ENCODE measurements around the gene FAM240B. TPM values are rescaled to one million over a fixed set of nuclear protein-coding genes. Genes with fewer than 3 reads are reported as not detected.

FAM240B gene
- total and polyA plus RNA-seq, 2 of the 4 experiments (the other 2 are of a cell fraction): not detected

DNA sequence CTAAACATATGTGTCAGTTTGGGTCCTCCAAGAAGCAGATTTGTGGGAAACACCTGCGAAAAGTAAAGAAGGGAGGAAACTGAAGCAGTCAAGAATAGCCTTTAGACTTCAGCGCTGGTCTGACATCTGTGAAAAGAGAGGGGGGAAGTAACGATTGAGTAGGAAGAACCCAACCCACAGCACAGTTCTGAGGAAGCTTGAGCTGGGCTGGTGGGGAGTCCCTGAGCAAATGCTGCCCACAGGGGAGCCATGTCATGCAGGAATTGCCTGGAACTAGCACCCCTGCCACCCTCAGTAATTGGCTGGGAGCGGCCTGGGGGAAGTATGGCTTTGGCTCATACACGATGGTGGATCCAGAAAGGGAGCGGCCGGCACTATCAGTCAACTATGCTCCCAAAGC, 20.6 kb downstream of the FAM240B start:
- POLR2A ChIA-PET (ENCODE audit: unreplicated experiment): no interaction called here
- H2BK15ac ChIP-seq (ENCODE audit: low read depth, low read length): no peak overlapping the region
- ATAC-seq (ENCODE audit: low read depth) (no peak), DNase-seq (no peak)
- no peak overlapping the region for H3K27ac ChIP-seq (ENCODE audit: insufficient read depth, low read length)
- H3K4ac ChIP-seq (ENCODE audit: low read depth, low read length): no peak overlapping the region
- no peak overlapping the region for H2AFZ ChIP-seq (replicated peaks; ENCODE audit: low read length, poor library complexity)
- H3K36me3 ChIP-seq (ENCODE audit: control insufficient read depth, insufficient read depth, low read length): no peaks in the 10 kb centered on the region
- WGBS, 2 experiments (ENCODE audit: extremely low coverage in 2 of 2, insufficient read length in 1 of 2): no CpG with 5 or more reads among the region's 7 CpGs
- no peak overlapping the region for H2AK9ac ChIP-seq (replicated peaks; ENCODE audit: low read depth, low read length, poor library complexity)
- no peak overlapping the region for H4K8ac ChIP-seq (ENCODE audit: low read depth in 2 of 2, low read length in 2 of 2)
- TF ChIP-seq RAD21 (IDR thresholded peaks at IDR 0.05; ENCODE audit: low read length) (no peak), MAZ (IDR thresholded peaks at IDR 0.05; ENCODE audit: borderline replicate concordance, low read depth, low read length) (no peak), BHLHE40 (IDR thresholded peaks at IDR 0.05; ENCODE audit: low read depth, low read length) (no peak), NFE2L2 (IDR thresholded peaks at IDR 0.05; ENCODE audit: low read depth, low read length) (no peak), FOS (IDR thresholded peaks at IDR 0.05; ENCODE audit: low read depth, low read length) (no peak), CHD1 (IDR thresholded peaks at IDR 0.05; ENCODE audit: low read depth, low read length) (no peak), MAFK (IDR thresholded peaks at IDR 0.05; ENCODE audit: low read depth, low read length) (no peak), POLR2A (IDR thresholded peaks at IDR 0.05; ENCODE audit: low read depth, low read length) (no peak), CEBPB (IDR thresholded peaks at IDR 0.05; ENCODE audit: low read depth, low read length) (no peak), RCOR1 (IDR thresholded peaks at IDR 0.05; ENCODE audit: insufficient replicate concordance, low read length) (no peak), SMC3 (IDR thresholded peaks at IDR 0.05; ENCODE audit: low read depth, low read length) (no peak)
- TF ChIP-seq, protein P1, sequence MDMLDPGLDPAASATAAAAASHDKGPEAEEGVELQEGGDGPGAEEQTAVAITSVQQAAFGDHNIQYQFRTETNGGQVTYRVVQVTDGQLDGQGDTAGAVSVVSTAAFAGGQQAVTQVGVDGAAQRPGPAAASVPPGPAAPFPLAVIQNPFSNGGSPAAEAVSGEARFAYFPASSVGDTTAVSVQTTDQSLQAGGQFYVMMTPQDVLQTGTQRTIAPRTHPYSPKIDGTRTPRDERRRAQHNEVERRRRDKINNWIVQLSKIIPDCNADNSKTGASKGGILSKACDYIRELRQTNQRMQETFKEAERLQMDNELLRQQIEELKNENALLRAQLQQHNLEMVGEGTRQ (IDR thresholded peaks at IDR 0.05; ENCODE audit: low read depth, low read length): no peak
- TF ChIP-seq, protein P2, sequence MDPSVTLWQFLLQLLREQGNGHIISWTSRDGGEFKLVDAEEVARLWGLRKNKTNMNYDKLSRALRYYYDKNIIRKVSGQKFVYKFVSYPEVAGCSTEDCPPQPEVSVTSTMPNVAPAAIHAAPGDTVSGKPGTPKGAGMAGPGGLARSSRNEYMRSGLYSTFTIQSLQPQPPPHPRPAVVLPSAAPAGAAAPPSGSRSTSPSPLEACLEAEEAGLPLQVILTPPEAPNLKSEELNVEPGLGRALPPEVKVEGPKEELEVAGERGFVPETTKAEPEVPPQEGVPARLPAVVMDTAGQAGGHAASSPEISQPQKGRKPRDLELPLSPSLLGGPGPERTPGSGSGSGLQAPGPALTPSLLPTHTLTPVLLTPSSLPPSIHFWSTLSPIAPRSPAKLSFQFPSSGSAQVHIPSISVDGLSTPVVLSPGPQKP (IDR thresholded peaks at IDR 0.05; ENCODE audit: borderline replicate concordance, low read depth, low read length): no peak
- TF ChIP-seq, protein P3, sequence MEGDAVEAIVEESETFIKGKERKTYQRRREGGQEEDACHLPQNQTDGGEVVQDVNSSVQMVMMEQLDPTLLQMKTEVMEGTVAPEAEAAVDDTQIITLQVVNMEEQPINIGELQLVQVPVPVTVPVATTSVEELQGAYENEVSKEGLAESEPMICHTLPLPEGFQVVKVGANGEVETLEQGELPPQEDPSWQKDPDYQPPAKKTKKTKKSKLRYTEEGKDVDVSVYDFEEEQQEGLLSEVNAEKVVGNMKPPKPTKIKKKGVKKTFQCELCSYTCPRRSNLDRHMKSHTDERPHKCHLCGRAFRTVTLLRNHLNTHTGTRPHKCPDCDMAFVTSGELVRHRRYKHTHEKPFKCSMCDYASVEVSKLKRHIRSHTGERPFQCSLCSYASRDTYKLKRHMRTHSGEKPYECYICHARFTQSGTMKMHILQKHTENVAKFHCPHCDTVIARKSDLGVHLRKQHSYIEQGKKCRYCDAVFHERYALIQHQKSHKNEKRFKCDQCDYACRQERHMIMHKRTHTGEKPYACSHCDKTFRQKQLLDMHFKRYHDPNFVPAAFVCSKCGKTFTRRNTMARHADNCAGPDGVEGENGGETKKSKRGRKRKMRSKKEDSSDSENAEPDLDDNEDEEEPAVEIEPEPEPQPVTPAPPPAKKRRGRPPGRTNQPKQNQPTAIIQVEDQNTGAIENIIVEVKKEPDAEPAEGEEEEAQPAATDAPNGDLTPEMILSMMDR (conservative IDR thresholded peaks at IDR 0.05; ENCODE audit: low read depth, low read length): no peak
- no peak overlapping the region for H3K18ac ChIP-seq (ENCODE audit: low read depth, low read length)
- H4K91ac ChIP-seq (ENCODE audit: insufficient read depth, low read depth, low read length): no peak overlapping the region
- BruUV-seq (replicated peaks): no TSS peak
- H2BK120ac ChIP-seq (ENCODE audit: low read depth, low read length): no peak overlapping the region
- H2BK5ac ChIP-seq (ENCODE audit: low read depth, low read length, poor library complexity, severe bottlenecking): no peak overlapping the region
- in situ Hi-C loops (cut with MboI; ENCODE audit: low sequenced_read_pairs): no loop called here
- CTCF ChIA-PET: no interaction called here
- H3K23ac ChIP-seq (ENCODE audit: low read depth, low read length): no peak overlapping the region
- H3K9ac ChIP-seq (ENCODE audit: low read depth, low read length): no peak overlapping the region
- H3K14ac ChIP-seq (replicated peaks; ENCODE audit: low read depth, low read length): no peak overlapping the region
- intact Hi-C loops (cut with micrococcal nuclease): no loop called here
- H3K4me2 ChIP-seq (ENCODE audit: low read depth, low read length): no peak overlapping the region
- no peak overlapping the region for H4K5ac ChIP-seq (ENCODE audit: low read depth, low read length)
- dilution Hi-C loops (cut with HindIII; ENCODE audit: low sequenced_read_pairs, unreplicated experiment): no loop called here
- H2BK20ac ChIP-seq (ENCODE audit: low read depth, low read length): no peak overlapping the region
- no peak overlapping the region for H3K4me3 ChIP-seq (ENCODE audit: insufficient read depth, low read depth, low read length)
- no peak overlapping the region for H3K56ac ChIP-seq (ENCODE audit: extremely low read depth, insufficient read depth, low read length)
- H4K20me1 ChIP-seq (ENCODE audit: insufficient read depth, low read length): no peaks in the 10 kb centered on the region
- no peaks in the 10 kb centered on the region for H3K9me3 ChIP-seq (ENCODE audit: control insufficient read depth, insufficient read depth, low read length)
- H3K79me1 ChIP-seq (ENCODE audit: low read depth in 1 of 2, low read length in 2 of 2): no peaks in the 10 kb centered on the region
- no peaks in the 10 kb centered on the region for H3K27me3 ChIP-seq (ENCODE audit: control insufficient read depth, insufficient read depth, low read length)
- no peak overlapping the region for H2AK5ac ChIP-seq (ENCODE audit: low read depth, low read length)
- H3K4me1 ChIP-seq (ENCODE audit: control insufficient read depth, insufficient read depth, low read length): no peaks in the 10 kb centered on the region
- H3K9me1 ChIP-seq (ENCODE audit: insufficient read depth, low read length): no peaks in the 10 kb centered on the region
